HuH-7 (cell line): ENCODE results near the gene TENT5A.

ENCODE experiments used
- DNase-seq: peaks from one replicate; pipeline ENCODE4 v3.0.0; 2011; ENCODE audit warnings: low spot score

Gene TENT5A

GRCh38 chr6:81771097-81771496 is 18.6 kb upstream of the TENT5A start:
- DNase-seq = no peak

GRCh38 chr6:81770381-81770780 is 17.9 kb upstream of the TENT5A start:
- no peak for DNase-seq

- DNase-seq = no peak
These were observed 17.3 kb upstream of the TENT5A start for GRCh38 chr6:81769824-81770223.

GRCh38 chr6:81768150-81768942 is 15.9 kb upstream of the TENT5A start:
- no peak for DNase-seq

GRCh38 chr6:81767163-81767891 is 14.8 kb upstream of the TENT5A start:
- no peak for DNase-seq

- no peak for DNase-seq
These were observed 14.1 kb upstream of the TENT5A start for GRCh38 chr6:81766482-81767069.

GRCh38 chr6:81764531-81764930 is 12.1 kb upstream of the TENT5A start:
- DNase-seq = no peak

- no peak for DNase-seq
These were observed 11.5 kb upstream of the TENT5A start for GRCh38 chr6:81763968-81764367.

- no peak for DNase-seq
These were observed 10.6 kb upstream of the TENT5A start for GRCh38 chr6:81763051-81763450.

- no peak for DNase-seq
These were observed 10.1 kb upstream of the TENT5A start for GRCh38 chr6:81762606-81763005.

GRCh38 chr6:81762132-81762531 is 9.7 kb upstream of the TENT5A start:
- DNase-seq = no peak

GRCh38 chr6:81761197-81761596 is 8.7 kb upstream of the TENT5A start:
- DNase-seq = no peak

GRCh38 chr6:81759782-81760181 is 7.3 kb upstream of the TENT5A start:
- DNase-seq = no peak

- no peak for DNase-seq
These were observed 5.7 kb upstream of the TENT5A start for GRCh38 chr6:81758221-81758620.

GRCh38 chr6:81756690-81757089 is 4.2 kb upstream of the TENT5A start:
- DNase-seq = no peak

GRCh38 chr6:81755551-81755950 is 3.1 kb upstream of the TENT5A start:
- DNase-seq = no peak

- DNase-seq = no peak
These were observed 2.4 kb upstream of the TENT5A start for GRCh38 chr6:81754906-81755305.

- peak; percentile 69 for DNase-seq
These were observed 1.5 kb upstream of the TENT5A start for GRCh38 chr6:81753711-81754577.

- peak; percentile 89 for DNase-seq
These were observed 635 bp upstream of the TENT5A start for GRCh38 chr6:81752921-81753710.

- no peak for DNase-seq
These were observed 945 bp downstream of the TENT5A start for GRCh38 chr6:81751388-81752083.
